Measurements from ENCODE around the gene HOXB2. TPM values are rescaled to one million over a fixed set of nuclear protein-coding genes. Genes with fewer than 3 reads are reported as not detected.

HOXB2 gene
- 11.6 and 16.8 TPM in 2 replicates for total RNA-seq

GRCh38 chr17:48545022-48545375 is at the start of gene HOXB2:
Gene HOXB2, minus strand, starts transcription at chr17:48545109. Its CDS starts 198 bp downstream, at chr17:48544911.

GRCh38 chr17:48593126-48593829 is 48.4 kb upstream of the HOXB2 start, which contains the start of gene HOXB5:
Gene HOXB5, minus strand, starts transcription at chr17:48593779. Its CDS starts 97 bp downstream, at chr17:48593682.

GRCh38 chr17:48589831-48590606 is 45.1 kb upstream of the HOXB2 start, which contains the start of gene HOXB3:
Gene HOXB3, minus strand, starts transcription at chr17:48590241. Its CDS starts 37,767 bp downstream, at chr17:48552474.

GRCh38 chr17:48577946-48578615 is 33.2 kb upstream of the HOXB2 start, which contains the start of gene HOXB4:
Gene HOXB4, minus strand, starts transcription at chr17:48578350. Its CDS starts 31 bp downstream, at chr17:48578319.

GRCh38 chr17:48530887-48531272 is 14.0 kb downstream of the HOXB2 start, which contains the start of gene HOXB1:
Gene HOXB1, minus strand, starts transcription at chr17:48531011. Its CDS starts 107 bp downstream, at chr17:48530904.

Other genes starting within 250 kb of the HOXB2 start
- gene SKAP1, start 114.9 kb downstream of the HOXB2 start, total RNA-seq = 0.07 and 0.69 TPM in 2 replicates
- gene HOXB1, start 14.1 kb downstream of the HOXB2 start, total RNA-seq = not detected in 2 replicates
- gene HOXB4, start 33.2 kb upstream of the HOXB2 start, total RNA-seq = 6.7 and 6.9 TPM in 2 replicates
- gene HOXB3, start 45.1 kb upstream of the HOXB2 start, total RNA-seq = 4.5 and 8.5 TPM in 2 replicates
- 0.54 and 1.1 TPM in 2 replicates for gene HOXB5, start 48.7 kb upstream of the HOXB2 start, total RNA-seq
- gene HOXB6, start 59.9 kb upstream of the HOXB2 start, total RNA-seq = 39.8 and 43.2 TPM in 2 replicates
- 35.2 and 45.3 TPM in 2 replicates for gene HOXB7, start 65.9 kb upstream of the HOXB2 start, total RNA-seq
- 15.5 and 22.9 TPM in 2 replicates for gene HOXB8, start 70.2 kb upstream of the HOXB2 start, total RNA-seq
- gene HOXB9, start 81.2 kb upstream of the HOXB2 start, total RNA-seq = 10.6 and 12.9 TPM in 2 replicates
- not detected in 2 replicates for gene PRAC1, start 177.4 kb upstream of the HOXB2 start, total RNA-seq
- gene PRAC2, start 178.1 kb upstream of the HOXB2 start, total RNA-seq = not detected in 2 replicates
- not detected in 2 replicates for gene HOXB13, start 183.6 kb upstream of the HOXB2 start, total RNA-seq